CD4-positive, alpha-beta T cell treated with Interleukin-4 for 4 hours (primary cell): ENCODE results near the gene PIH1D2.
A peak's percentile ranks its signal among the peaks of the same experiment; 100 is the strongest.
"Not testable (repeated sequence)": the region's sequence is repeated elsewhere in the genome, so short reads cannot be mapped to it uniquely, and the experiment has no call there.

Experiments
- DNase-seq: peaks from one replicate; pipeline ENCODE4 v3.0.0-alpha.2; 2020

PIH1D2 gene

GRCh38 chr11:112073941-112074811 lies at the start of gene PIH1D2, which contains the start of gene NKAPD1:
TSS of gene PIH1D2 (minus strand) at chr11:112074017. CDS start at chr11:112073174, 843 bp downstream.
TSS of gene NKAPD1 (plus strand) at chr11:112074299. CDS start at chr11:112075575, 1,276 bp downstream.
- peak; percentile 87 for DNase-seq

- no peak for DNase-seq
Measured at GRCh38 chr11:112123129-112123528, 49.3 kb upstream of the PIH1D2 start.

- no peak for DNase-seq
Measured at GRCh38 chr11:112121981-112122615, 48.3 kb upstream of the PIH1D2 start.

GRCh38 chr11:112118176-112118575 lies 44.4 kb upstream of the PIH1D2 start:
- DNase-seq = no peak

GRCh38 chr11:112115386-112115785 lies 41.6 kb upstream of the PIH1D2 start:
- DNase-seq = no peak

GRCh38 chr11:112114460-112114859 lies 40.6 kb upstream of the PIH1D2 start:
- no peak for DNase-seq

GRCh38 chr11:112113539-112114457 lies 40.0 kb upstream of the PIH1D2 start:
- peak; percentile 48 for DNase-seq

- DNase-seq = no peak
Measured at GRCh38 chr11:112106070-112106469, 32.3 kb upstream of the PIH1D2 start.

- no peak for DNase-seq
Measured at GRCh38 chr11:112103446-112103845, 29.6 kb upstream of the PIH1D2 start.

- no peak for DNase-seq
Measured at GRCh38 chr11:112100462-112100861, 26.6 kb upstream of the PIH1D2 start.

- no peak for DNase-seq
Measured at GRCh38 chr11:112097734-112098528, 24.1 kb upstream of the PIH1D2 start.

- DNase-seq = no peak
Measured at GRCh38 chr11:112096194-112096593, 22.4 kb upstream of the PIH1D2 start.

GRCh38 chr11:112095302-112095701 lies 21.5 kb upstream of the PIH1D2 start:
- DNase-seq = not testable (repeated sequence)

- DNase-seq = no peak
Measured at GRCh38 chr11:112087212-112087611, 13.4 kb upstream of the PIH1D2 start.

- DNase-seq = peak; percentile 97
Measured at GRCh38 chr11:112086422-112087191, 12.8 kb upstream of the PIH1D2 start, which contains the start of the genes SDHD and TIMM8B. TSS of gene SDHD (plus strand) at chr11:112086873. CDS start at chr11:112086908, 35 bp downstream. TSS of gene TIMM8B (minus strand) at chr11:112086756. CDS start at chr11:112086723, 33 bp downstream.

- peak; percentile 24 for DNase-seq
Measured at GRCh38 chr11:112085822-112086421, 12.1 kb upstream of the PIH1D2 start.

- no peak for DNase-seq
Measured at GRCh38 chr11:112082729-112083128, 8.9 kb upstream of the PIH1D2 start.

- DNase-seq = no peak
Measured at GRCh38 chr11:112062923-112063322, 10.9 kb downstream of the PIH1D2 start.

GRCh38 chr11:112058103-112058502 lies 15.7 kb downstream of the PIH1D2 start:
- DNase-seq = no peak

- DNase-seq = no peak
Measured at GRCh38 chr11:112057170-112057569, 16.6 kb downstream of the PIH1D2 start.

GRCh38 chr11:112051768-112052167 lies 22.0 kb downstream of the PIH1D2 start:
- DNase-seq = no peak
